HG03442 (cell line): ENCODE data around the gene MAB21L3.
A peak's percentile ranks its signal among the peaks of the same experiment; 100 is the strongest.

Source experiments
- ATAC-seq: cut with Tn5 transposase; IDR thresholded peaks from one replicate; pipeline ENCODE4 v1.9.1; 2021; ENCODE audit warnings: mild to moderate bottlenecking, moderate library complexity; ENCODE audit not compliant: unreplicated experiment

MAB21L3 gene

DNA sequence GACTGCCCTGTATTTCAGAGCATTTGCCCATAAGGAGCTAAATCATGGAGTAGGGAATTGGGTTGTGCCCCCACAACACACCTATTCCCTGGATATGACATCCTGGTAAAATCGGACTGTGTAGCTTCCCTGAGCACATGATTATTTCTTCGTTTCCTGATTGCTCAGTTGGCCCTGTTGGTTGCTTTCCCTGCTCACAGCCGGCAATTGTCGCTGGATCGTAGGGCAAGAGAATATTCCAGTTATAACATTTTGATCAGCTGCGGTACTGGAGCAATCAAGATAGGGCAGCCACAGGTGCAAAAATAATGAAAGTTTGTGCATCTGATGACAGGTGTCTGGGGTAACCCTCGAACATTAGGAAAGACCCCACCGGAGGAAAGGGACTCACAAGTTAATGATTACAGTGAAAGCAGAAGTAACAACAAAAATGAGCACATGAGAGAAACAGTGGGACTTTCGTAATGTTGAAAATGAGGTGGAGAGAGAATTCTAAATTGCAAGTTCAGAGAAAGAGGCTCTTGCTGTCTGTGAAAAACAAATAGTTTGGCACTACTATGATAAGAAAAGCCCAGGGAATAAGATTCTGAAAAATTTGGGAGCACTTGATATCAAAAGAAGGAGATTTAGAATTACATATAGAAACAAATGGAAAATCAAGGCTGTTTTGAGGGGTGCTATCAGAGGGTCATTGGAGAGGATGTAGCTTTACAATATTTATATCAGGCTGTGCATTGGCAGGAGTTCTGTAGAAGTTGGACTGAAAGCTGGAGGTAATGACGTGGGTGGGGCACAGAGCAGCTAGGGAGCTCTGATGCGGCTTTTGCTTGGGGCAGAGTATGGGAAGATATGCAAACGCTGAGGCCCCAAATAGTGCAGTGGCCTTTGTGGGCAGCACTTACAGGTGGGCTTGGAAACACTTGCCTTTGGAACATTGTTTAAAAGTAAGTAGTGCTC is at the start of gene MAB21L3:
MAB21L3 (plus strand) TSS at position 833 of the 957 bp plus-strand sequence. CDS start 1,217 bp downstream, outside the sequence.
- peak; percentile 58 for ATAC-seq

DNA sequence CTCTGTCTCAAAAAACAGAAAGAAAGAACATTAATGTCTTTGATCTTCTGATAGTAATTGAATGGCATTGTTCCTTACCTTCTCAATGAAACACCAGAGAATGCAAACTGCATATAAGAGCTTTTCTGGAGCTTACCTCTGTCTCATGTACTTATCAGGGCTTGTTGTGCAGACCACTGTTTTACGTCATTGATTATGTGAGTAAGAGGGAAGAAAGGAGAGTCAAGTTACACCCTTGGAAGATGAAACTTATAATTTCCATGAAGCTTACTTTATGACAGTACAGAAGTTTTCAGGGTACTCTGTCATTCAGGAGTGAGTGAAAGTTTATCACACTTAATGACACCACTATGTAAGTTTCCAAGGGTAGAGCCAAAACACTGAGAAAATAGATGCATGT is 49.0 kb upstream of the MAB21L3 start:
- ATAC-seq: no peak

DNA sequence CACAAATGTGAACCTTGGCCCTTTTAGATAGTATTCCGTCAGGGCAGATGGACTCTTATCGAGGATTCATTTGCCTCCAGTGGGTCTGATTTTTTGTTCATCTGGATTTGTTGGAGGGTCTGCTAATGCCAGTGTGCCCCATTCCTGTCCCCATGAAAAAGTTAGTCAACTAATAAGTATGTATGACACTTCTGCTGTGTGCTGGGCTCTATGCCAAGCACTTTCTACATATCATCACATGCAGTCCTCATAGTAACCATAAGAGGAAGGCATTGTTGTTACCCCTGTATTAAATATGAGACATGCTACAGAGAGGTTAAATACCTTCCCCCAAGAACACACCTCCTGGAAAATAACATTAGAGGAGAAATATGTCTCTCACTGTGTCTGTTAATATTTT is 46.6 kb upstream of the MAB21L3 start:
- ATAC-seq: no peak

DNA sequence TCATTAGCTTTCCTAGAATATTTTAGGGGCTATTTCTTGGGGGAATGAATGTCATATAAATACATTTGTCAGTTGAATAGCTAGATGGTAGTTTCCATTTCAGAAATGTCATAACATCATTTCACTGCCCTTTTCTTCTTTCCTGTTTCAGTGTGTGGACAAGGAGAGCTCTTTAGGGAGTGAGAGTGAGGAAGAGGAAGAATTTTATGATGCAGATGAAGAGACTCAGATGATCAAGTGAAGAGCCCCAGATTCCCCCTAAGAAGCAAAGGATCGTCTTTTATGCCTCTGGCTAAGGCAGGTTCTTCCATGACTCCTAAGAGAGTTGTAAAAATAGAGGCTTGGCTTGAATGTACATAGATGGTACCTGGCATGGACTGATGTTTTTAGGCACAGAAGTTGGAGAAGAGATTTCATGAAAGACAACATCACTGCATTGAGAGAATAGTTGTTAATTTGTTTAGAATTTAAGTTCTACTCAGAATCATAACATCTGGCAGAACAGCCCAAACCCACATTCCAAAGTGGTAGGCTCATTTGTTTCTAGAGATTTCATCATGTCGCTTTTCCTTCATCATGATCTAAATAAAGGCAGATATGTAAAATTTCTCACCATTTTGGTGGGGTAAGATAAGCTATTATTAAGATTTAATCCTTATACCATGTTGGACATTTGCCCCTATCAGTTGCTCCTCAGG is 44.2 kb upstream of the MAB21L3 start:
- ATAC-seq: no peak

DNA sequence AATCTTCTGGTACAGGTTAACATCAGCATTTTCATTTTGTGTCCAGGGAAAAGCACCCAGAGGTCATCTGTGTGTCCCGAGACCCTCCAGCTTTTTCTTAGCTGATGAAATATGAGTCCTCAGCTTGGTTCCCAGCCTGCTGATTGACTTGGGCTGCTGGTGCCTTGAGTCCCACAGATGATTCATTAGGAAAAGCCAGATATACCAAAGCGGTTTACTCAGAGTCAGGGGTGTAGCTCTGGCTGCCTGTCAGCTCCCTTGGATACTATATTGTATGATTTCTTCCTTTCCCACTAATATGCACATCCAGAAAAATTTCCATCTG is 43.7 kb upstream of the MAB21L3 start:
- no peak for ATAC-seq

DNA sequence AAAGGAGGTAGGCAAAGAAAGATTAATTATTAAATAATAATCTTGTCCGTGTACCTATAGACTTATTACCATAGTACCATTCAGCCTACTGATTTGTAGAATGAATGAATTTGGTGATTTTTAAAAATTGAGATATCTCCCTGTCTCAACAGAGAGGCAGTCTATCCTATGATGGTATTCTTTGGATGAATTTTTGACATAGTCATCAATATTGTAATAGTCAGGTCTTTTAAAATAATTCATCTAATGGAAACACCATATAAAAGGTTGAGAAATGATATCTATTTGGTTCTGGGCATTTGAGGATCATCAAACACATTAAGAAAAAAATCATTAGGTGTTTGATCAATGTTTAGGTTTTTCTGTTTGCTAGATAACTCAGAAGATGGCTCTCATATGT is 35.6 kb upstream of the MAB21L3 start:
- no peak for ATAC-seq

DNA sequence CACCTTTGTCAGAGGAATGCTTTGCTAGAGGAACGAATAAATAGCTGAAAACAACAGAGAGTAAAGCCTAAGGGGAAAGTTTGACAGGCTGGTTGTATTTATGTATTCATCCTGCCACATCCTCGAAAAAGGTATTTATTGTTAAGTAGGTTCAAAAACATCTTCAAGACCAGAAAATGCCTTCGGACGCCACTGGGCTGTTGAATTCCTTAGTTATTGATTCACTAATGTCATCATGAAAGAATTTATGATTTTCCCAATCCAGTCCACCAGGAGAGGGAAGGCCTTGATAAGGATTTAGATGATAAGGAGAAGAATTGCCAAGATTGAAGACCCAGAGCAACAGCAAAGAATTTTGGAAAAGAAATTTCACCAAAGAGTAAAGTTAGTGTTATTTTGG is 35.2 kb upstream of the MAB21L3 start:
- no peak for ATAC-seq

DNA sequence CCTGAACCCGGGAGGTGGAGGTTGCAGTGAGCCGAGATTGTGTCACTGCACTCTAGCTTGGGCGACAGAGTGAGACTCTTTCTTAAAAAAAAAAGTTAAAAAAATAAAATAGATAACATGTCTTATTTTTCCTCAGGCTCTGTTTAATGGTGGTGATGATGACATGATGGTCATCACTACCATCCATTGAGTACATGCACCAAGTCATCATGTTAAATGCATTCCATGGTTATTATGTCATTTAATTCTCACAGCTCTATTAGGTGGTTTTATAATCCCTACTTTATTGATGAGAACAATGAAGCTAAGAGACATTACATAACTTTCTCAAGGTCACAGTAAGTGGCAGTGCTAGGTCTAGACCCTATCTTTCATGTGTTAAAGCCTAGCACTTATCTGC is 34.4 kb upstream of the MAB21L3 start:
- no peak for ATAC-seq

DNA sequence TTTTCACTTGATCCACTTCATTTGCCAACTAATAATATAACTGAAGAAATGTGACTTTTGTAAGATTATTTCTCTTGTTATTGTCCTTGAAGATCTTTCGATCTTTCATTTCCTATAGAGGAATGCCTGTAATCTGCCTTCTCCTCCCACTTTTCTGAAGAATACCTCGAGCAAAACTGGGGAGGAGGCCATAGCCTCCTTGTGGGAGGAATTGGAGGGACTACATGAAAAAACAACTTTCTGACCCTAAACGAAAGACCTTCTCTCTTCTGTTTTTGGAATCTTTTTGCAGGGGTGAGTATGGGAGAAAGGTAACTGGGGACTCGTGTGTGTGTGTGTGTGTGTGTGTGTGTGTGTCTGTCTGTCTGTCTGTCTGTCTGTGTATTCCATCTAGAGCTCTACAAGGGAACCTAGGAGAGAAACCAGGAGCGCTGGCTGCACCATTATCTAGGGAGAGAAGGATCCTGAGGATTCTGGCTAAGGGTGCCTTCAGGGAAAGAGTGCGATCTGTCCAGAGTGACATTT is 32.4 kb upstream of the MAB21L3 start:
- ATAC-seq: no peak

DNA sequence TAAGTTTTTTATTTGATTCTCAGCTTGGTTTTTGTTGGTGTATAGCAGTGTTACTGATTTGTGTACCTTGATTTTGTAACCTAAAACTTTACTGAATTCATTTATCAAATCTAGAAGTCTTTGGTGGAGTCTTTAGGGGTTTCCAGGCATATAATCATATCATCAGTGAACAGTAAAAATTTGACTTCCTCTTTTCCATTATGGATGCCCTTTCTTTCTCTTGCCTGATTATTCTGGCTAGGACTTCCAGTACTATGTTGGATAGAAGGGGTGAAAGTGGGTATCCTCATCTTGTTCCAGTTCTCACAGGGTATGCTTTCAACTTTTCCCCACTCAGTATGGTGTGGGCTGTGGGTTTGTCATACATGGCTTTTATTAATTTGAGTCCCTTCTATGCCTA is 23.6 kb upstream of the MAB21L3 start:
- ATAC-seq: no peak

DNA sequence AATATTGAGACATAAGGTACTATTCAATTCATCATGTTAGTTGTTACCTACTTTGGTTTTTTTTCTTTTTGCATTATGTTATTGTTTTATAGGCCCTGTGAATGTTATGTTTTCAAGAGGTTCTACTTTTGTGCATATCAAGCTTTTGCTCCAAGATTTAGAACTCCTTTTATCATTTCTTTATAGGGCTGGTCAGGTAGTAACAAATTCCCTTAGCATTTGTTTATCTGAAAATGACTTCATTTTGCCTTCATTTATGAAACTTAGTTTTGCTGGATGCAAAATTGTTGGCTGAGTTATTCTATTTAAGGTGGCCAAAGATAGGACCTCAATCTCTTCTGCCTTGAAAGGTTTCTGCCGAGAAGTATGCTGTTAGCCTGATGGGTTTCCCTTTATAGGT is 21.3 kb upstream of the MAB21L3 start:
- ATAC-seq: no peak

DNA sequence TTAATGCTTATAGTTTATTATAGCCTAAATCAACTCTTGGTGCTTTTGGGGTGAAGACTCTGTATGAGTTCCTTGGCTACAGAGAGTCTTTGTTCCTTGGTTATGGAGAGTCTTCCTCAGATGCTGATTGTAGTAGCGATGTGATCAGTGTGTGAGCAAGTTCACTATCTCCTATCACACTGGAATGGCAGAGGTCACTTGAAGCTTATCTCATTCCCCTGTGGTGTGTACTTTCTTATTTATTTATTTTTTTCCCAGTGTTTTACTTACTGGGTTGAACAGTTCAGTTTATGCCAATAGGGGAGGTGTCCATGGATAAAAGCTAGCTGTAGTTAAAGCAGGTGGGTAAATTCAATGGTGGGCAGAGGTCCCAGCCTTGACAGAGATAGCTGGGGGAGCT is 20.1 kb upstream of the MAB21L3 start:
- ATAC-seq: no peak

DNA sequence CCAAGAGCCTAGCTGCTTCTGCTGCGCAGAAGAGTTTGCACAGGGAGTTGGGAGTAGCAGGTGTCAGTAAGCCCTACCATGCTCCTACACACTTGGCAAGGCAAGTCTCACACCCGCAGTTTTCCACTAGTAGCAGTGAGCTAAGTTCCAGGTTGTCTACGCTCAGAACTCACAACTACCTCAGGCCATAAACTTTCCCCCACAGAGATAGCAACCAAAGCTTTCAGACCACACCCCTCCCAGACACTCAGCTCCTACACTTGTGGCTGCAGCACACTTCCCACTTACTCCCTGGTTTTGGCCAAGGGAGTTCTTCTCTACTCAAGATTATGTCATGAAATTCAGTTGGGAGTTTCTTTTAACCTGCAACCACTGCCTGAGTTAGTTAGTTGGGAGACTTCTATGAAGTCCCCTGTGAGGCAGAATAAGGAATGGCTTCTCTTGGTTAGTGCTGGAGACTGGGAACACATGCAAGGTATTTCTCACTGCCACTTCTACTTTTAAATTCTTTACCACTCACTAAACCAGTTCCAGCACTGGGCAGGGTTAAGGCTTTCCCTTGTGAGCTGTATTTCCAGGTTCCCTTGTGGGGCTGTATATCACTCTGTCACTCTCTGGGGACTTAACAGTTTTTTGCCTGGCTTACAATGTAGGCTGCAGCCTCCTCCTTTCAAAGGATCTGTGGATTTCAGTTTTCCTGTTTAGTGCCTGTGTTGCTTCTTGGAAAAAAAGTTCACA is 18.3 kb upstream of the MAB21L3 start:
- ATAC-seq: no peak

DNA sequence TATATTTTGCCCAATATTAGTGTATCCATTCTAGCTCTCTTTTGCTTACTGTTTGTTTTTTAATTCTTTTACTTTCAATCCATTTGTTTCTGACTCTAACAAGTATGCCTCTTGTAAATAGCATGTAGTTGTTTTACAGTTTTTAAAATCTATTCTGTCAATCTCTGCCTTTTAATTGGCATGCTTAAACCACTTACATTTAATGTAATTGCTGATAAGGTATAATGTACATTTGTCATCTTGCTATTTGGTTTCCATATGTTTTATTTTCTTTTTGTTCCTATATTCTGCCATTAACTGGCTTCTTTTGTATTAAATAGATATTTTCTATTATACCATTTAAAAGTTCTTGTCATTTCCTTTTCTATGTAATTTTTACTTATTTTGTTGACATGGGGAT is 16.2 kb upstream of the MAB21L3 start:
- ATAC-seq: no peak

DNA sequence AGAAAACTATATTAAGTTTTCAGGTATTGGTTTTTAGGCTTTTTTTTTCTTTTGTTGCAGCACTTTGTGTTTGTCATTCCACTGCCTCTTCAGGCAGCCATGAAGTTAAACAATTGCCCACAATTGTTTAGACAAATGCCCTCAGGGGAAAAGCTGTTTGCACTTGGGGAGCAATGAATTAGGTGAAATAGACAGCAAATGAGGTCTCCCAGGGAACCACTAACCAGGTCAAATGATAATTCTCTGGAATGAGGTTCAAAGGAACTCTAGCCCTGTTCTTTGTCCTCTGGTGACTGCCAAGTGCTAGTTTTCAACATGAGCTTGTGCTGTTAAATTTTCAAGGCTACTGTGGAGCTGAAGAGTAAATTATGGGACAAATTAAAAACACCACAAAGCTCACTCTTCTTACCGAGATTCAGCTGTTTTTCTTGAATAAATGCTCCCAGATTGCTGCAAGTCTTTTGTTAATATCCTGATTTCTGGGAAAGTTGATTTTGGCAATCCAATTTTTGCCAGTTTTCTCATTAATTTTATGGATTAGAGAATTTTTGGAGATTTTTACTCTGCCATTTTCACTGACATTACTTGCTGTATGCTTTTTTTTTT is 15.1 kb upstream of the MAB21L3 start:
- ATAC-seq: no peak

DNA sequence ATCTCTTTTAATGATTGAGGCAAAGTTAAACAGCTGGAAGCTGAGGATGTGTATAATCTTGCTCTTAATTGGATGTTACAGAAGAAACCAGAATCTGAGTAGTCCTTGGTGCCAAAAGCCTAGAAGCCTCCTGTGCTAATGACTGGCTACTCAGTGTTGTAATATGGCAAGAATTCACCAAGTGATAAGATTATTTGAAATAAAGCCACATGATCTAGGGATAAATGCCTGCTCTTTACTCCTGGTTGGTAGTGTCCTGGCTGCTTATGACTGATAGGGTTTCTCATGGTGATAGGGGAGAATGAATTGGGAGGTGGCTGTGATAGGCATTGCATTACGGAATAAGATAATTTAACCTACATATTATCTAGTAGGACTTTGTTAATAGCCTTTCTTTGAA is 13.6 kb upstream of the MAB21L3 start:
- no peak for ATAC-seq

DNA sequence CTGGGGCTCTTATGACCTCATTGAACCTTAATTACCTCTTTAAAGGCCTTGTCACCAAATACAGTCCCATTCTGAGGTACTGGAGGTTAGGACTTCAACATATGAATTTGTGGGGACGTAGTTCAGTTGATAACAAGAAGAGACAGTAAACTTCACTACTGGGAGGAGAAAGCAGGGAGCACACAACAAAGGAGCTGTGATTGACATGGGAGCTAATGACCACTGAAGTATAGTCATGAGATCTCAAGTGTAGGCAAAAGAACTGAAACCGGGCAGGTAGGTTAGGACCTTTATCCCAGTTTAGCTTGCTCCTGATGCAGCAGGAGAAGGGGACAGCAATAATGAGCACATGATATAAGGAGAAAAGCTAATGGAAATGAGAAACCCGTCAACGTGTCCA is 11.8 kb upstream of the MAB21L3 start:
- ATAC-seq: no peak

DNA sequence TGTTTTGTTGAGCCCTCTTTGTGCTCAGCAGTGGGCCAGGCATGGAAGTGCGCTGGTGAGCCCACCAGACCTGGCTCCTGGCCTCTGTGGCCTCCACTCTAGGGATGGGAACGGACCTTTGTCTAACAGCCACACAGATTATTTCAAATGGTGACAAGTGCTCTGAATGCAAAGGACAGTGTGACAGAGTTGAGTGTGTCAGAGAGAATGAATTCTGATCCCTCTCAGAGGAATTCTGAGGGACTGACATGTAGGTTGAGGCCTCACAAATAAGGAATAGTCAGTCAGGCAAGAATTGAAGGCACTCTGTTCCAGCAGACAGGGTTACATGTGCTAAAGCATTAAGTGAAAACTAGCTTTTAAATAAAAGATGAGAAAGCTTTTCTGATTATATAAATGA is 11.3 kb upstream of the MAB21L3 start:
- no peak for ATAC-seq

DNA sequence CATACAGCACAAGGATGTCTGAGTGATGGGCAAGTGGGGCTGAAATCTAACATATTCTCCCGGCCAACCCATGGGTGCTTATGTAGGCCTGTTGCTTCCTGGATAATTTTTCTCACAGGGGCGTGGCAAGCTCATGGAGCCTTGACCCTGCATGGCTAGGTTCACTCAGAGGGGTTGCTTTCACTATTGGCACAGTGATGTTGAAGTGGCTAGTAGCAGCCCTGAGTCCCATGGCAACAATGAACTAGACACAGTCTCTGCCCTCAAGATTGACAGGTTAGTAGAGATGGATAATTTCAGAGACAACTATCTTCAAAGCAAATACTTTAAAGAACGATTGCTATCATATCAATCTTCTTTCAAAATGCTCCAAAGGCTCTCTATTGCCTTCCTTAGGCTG is 6.5 kb upstream of the MAB21L3 start:
- no peak for ATAC-seq

DNA sequence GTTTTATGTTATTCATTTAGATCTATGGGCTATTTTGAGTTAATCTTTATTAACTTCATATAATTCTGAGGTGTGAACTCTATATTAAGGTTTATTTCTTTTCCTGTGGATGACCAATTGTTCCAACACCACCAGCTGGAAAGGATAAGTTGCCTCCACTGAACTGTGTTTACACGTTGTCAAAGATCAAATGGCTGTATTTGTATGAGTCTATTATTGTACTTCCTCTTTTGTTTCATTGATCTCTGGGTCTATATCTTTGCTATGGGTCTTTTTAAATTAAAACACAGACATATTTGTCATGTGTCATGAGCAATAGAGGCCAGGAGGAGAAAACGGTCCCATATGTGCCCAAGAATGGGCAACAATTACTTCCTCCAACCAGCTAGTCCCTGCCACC is 5.2 kb upstream of the MAB21L3 start:
- no peak for ATAC-seq

DNA sequence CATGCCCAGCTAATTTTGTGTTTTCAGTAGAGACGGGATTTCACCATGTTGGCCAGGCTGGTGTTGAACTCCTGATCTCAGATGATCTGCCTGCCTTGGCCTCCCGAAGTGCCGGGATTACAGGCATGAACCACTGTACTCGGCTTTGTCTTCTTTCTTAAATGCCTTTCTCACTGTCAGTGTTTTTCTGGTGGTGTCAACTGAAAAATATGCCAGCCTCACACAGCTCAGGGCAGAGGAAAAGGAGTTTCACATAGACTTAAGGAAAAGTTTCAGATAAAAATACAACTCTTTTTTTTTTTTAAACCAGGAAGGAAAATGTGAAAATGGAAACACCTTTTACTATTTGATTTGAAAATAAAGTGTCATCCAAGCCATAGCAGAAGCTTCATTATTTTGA is 4.6 kb upstream of the MAB21L3 start:
- no peak for ATAC-seq
